ENCODE results near the gene SLBP. TPM values are rescaled to one million over a fixed set of nuclear protein-coding genes. Genes with fewer than 3 reads are reported as not detected.

The SLBP gene
- total and polyA plus RNA-seq, 2 donors from 2014 or later: 30.7 to 42.8 TPM

DNA sequence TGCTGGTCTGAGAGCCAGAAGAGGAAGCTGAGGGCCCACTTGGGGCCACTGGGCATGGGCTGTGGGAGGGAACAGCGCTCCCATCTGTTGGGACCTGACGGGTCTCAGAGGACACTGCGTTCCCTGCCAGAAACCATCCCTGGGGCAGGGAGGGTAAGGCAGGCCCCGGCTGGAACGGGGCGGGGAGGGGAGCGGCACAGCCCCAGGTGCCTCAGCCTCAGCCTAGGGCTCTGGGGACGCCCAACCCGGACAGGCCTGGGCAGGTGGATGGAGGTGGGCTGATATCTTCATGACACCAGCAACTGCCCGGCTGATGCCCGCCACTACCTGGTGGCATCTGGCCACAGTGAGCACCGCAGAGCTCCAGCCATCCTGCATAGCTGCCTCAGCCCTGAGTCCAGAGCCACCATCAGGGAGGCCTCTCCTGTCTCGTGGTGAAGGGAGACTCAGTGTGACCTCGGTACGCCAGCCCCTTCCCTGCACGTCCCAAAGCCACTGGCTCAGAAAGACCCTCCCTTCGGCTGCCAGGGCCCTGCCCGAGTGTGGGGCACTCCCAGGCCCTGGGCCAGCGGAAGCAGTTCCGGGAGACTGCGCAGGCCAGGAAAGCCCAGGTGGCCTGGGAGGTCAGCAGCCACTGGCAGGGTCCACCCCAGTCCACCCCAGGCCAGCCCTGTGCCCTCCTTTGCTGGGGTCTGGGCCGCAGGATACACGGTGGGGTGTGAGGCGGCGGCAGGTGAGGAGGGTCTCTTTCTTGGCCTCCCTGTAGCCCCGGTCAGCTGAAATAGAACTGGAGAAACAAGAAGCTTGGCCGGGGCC is 46.4 kb upstream of the SLBP start:
- no peak for DNase-seq

DNA sequence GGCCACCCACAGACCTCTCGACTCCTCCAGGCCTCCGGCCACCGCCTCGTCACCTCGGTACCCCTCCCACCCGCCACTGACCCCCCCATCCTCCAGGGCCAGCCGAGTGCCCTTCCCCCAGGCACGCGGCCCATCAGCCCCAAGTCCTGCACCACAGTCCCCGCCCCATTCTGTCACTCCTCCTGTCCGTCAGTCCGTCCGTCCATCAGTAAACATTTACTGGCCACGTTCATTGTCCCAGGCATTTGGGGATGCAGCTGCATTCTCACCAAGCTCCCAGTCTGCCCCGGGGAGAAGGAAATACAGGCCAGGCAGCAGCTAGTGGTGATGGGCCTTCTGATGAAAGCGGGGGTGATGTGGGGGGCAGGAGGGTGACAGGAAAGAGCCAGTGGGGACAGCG is 45.7 kb upstream of the SLBP start:
- H3K9ac ChIP-seq (ENCODE audit: low read length in 3 of 3): no peak overlapping the region
- no peaks in the 10 kb centered on the region for H3K27me3 ChIP-seq (ENCODE audit: control insufficient read depth, insufficient read depth, low read length)
- DNase-seq: no peak
- intact Hi-C loops (cut with DNase I): no loop called here
- no peaks in the 10 kb centered on the region for H3K4me1 ChIP-seq (ENCODE audit: control insufficient read depth in 2 of 3, insufficient read depth in 2 of 3, low read depth in 1 of 3, low read length in 3 of 3)
- TF ChIP-seq, protein P1, sequence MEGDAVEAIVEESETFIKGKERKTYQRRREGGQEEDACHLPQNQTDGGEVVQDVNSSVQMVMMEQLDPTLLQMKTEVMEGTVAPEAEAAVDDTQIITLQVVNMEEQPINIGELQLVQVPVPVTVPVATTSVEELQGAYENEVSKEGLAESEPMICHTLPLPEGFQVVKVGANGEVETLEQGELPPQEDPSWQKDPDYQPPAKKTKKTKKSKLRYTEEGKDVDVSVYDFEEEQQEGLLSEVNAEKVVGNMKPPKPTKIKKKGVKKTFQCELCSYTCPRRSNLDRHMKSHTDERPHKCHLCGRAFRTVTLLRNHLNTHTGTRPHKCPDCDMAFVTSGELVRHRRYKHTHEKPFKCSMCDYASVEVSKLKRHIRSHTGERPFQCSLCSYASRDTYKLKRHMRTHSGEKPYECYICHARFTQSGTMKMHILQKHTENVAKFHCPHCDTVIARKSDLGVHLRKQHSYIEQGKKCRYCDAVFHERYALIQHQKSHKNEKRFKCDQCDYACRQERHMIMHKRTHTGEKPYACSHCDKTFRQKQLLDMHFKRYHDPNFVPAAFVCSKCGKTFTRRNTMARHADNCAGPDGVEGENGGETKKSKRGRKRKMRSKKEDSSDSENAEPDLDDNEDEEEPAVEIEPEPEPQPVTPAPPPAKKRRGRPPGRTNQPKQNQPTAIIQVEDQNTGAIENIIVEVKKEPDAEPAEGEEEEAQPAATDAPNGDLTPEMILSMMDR (IDR thresholded peaks at IDR 0.05; ENCODE audit: borderline replicate concordance, extremely low read depth, insufficient read depth): no peak
- H3K36me3 ChIP-seq (ENCODE audit: control insufficient read depth in 2 of 3, insufficient read depth in 3 of 3, low read length in 3 of 3): no peaks in the 10 kb centered on the region
- H3K9me3 ChIP-seq (ENCODE audit: control insufficient read depth in 2 of 3, insufficient read depth in 1 of 3, low read length in 3 of 3): no peaks in the 10 kb centered on the region
- H3K4me3 ChIP-seq (ENCODE audit: low read length in 3 of 3): no peak overlapping the region
- no peak for FAIRE-seq
- no peak overlapping the region for H3K27ac ChIP-seq (ENCODE audit: low read depth in 2 of 2, low read length in 2 of 2)

More for the DNA sequence above, 46.4 kb upstream of the SLBP start:
- H3K9ac ChIP-seq (ENCODE audit: low read length in 3 of 3): no peak overlapping the region
- no peaks in the 10 kb centered on the region for H3K36me3 ChIP-seq (ENCODE audit: control insufficient read depth in 2 of 3, insufficient read depth in 3 of 3, low read length in 3 of 3)
- no peaks in the 10 kb centered on the region for H3K4me1 ChIP-seq (ENCODE audit: control insufficient read depth in 2 of 3, insufficient read depth in 2 of 3, low read depth in 1 of 3, low read length in 3 of 3)
- no peak overlapping the region for H3K4me3 ChIP-seq (ENCODE audit: low read length in 3 of 3)
- FAIRE-seq: no peak
- H3K27ac ChIP-seq (ENCODE audit: low read depth in 2 of 2, low read length in 2 of 2): no peak overlapping the region
- intact Hi-C loops (cut with DNase I): no loop called here
- TF ChIP-seq, protein P1 (IDR thresholded peaks at IDR 0.05; ENCODE audit: borderline replicate concordance, extremely low read depth, insufficient read depth): no peak
- H3K9me3 ChIP-seq (ENCODE audit: control insufficient read depth in 2 of 3, insufficient read depth in 1 of 3, low read length in 3 of 3): no peaks in the 10 kb centered on the region
- no peaks in the 10 kb centered on the region for H3K27me3 ChIP-seq (ENCODE audit: control insufficient read depth, insufficient read depth, low read length)

DNA sequence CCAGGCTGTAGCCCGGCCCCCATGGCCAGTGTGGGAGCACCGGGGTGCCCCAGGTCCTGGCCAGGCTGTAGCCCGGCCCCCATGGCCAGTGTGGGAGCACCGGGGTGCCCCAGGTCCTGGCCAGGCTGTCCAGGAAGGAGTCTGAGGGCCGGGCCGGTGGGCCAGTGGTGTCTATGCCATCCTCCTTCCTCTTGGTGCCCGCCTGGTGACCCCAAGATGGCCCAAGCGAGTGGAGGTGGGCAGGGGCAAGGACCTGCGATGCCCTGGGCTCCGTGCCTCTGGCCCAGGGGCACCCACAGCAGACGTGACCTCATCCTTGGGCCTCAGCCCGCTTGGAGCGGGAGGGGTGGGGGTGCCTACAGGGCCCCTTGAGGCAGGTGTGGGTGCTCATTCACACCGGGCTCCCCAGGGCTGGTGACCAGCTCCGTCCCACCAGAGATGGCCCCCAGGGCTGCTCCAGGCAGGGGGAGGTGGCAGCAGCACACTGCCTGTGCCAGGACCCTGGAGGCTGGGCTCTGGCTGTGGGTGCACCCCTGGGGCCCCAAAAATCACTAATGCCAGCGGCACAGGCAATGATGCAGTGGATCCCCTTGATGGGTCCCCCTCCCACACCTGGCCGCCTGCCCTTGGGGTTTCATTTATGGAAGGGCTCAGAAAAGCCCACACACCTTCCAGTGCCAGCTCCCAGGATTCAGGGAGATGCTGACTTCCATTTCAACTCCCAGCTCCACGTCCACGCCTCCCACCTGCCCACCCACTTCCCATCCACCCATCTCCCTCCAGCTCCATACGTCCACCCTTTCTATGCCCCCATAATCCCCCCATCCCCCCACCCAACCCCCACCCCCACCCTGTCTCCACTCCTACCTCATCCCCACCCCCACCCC is 45.0 kb upstream of the SLBP start:
- intact Hi-C loops (cut with DNase I): no loop called here

More for the DNA sequence above, 45.0 kb upstream of the SLBP start:
- Histone ChIP-seq H3K36me3 (ENCODE audit: control insufficient read depth in 2 of 3, insufficient read depth in 3 of 3, low read length in 3 of 3) (no peaks in the 10 kb centered on the region), H3K4me1 (ENCODE audit: control insufficient read depth in 2 of 3, insufficient read depth in 2 of 3, low read depth in 1 of 3, low read length in 3 of 3) (peaks cover 0 to 2% (median 0%) of the 10 kb centered on the region in 3 donors), H3K4me3 (ENCODE audit: low read length in 3 of 3) (no peak overlapping the region), H3K9ac (ENCODE audit: low read length in 3 of 3) (no peak overlapping the region), H3K27me3 (ENCODE audit: control insufficient read depth, insufficient read depth, low read length) (no peaks in the 10 kb centered on the region), H3K9me3 (ENCODE audit: control insufficient read depth in 2 of 3, insufficient read depth in 1 of 3, low read length in 3 of 3) (no peaks in the 10 kb centered on the region), H3K27ac (ENCODE audit: low read depth in 2 of 2, low read length in 2 of 2) (no peak overlapping the region)
- DNase-seq (no peak), FAIRE-seq (no peak)
- TF ChIP-seq, protein P1 (IDR thresholded peaks at IDR 0.05; ENCODE audit: borderline replicate concordance, extremely low read depth, insufficient read depth): no peak

Data from kidney (tissue), 14 donors.